ENCODE results near the gene RASGRP3. TPM values are rescaled to one million over a fixed set of nuclear protein-coding genes. Genes with fewer than 3 reads are reported as not detected.

RASGRP3 gene
- total and polyA plus RNA-seq, 2 of the 13 experiments (the other 11 are each of a cell fraction or from before 2014, with no cell fraction given) = 0.01 TPM; not detected in 1

GRCh38 chr2:33475224-33476130 is 972 bp upstream of the RASGRP3 start (continued):
- TF ChIP-seq ZFP62 (CRISPR knock-in tag; IDR thresholded peaks at IDR 0.05) (0 out of 2 replicates have a peak, but pooled peaks have one; percentile 51), ZSCAN20 (CRISPR knock-in tag; IDR thresholded peaks at IDR 0.05; ENCODE audit: borderline replicate concordance) (no peak), ZNF124 (CRISPR knock-in tag; IDR thresholded peaks at IDR 0.05) (no peak; the same call in 1 of the 2 replicates), ZFYVE20 (CRISPR knock-in tag; IDR thresholded peaks at IDR 0.05; ENCODE audit: borderline replicate concordance, low read depth) (no peak), KDM3A (CRISPR knock-in tag; IDR thresholded peaks at IDR 0.05; ENCODE audit: low read depth) (0 out of 2 replicates have a peak, but pooled peaks have one; percentile 18), NR2F1 (CRISPR knock-in tag; IDR thresholded peaks at IDR 0.05) (no peak), HOXA9 (CRISPR knock-in tag; IDR thresholded peaks at IDR 0.05; ENCODE audit: borderline replicate concordance) (no peak), CHD4 (IDR thresholded peaks at IDR 0.05; ENCODE audit: borderline replicate concordance, low read length) (no peak), ZNF138 (CRISPR knock-in tag; IDR thresholded peaks at IDR 0.05; ENCODE audit: low read depth) (no peak), SKIL (CRISPR knock-in tag; IDR thresholded peaks at IDR 0.05; ENCODE audit: borderline replicate concordance) (no peak), GABPA (IDR thresholded peaks at IDR 0.05; ENCODE audit: low read depth, low read length) (no peak), GABPA (CRISPR knock-in tag; IDR thresholded peaks at IDR 0.05; ENCODE audit: low read depth) (0 out of 2 replicates have a peak, but pooled peaks have one; percentile 6), KMT2A (CRISPR knock-in tag; IDR thresholded peaks at IDR 0.05) (no peak), ZFAT (CRISPR knock-in tag; conservative IDR thresholded peaks at IDR 0.05) (no peak), MTERF4 (CRISPR knock-in tag; IDR thresholded peaks at IDR 0.05) (no peak), ZNF232 (CRISPR knock-in tag; IDR thresholded peaks at IDR 0.05; ENCODE audit: borderline replicate concordance) (no peak), HHEX (CRISPR knock-in tag; IDR thresholded peaks at IDR 0.05) (no peak), SKI (IDR thresholded peaks at IDR 0.05; ENCODE audit: partially characterized antibody) (no peak), SMC3 (IDR thresholded peaks at IDR 0.05; ENCODE audit: low read length) (peak; percentile 37; the same call in 1 of the 2 replicates), REXO4 (CRISPR knock-in tag; IDR thresholded peaks at IDR 0.05; ENCODE audit: borderline replicate concordance) (no peak), RERE (CRISPR knock-in tag; IDR thresholded peaks at IDR 0.05; ENCODE audit: low read depth) (no peak), RFXAP (CRISPR knock-in tag; IDR thresholded peaks at IDR 0.05; ENCODE audit: borderline replicate concordance) (no peak)
